B cell (primary cell): ENCODE results near the gene C1orf35. TPM values are rescaled to one million over a fixed set of nuclear protein-coding genes. Genes with fewer than 3 reads are reported as not detected.

ENCODE experiments used
- ATAC-seq: fragments of 200-7000 bp; cut with Tn5 transposase; one replicate; pipeline ENCODE4 v1.10.0; 2021; ENCODE audit warnings: low read depth, mild to moderate bottlenecking, moderate number of reproducible peaks, moderate library complexity
- CTCF ChIA-PET: fragments of 350-600 bp; sonication (Branson Sonifier 250); formaldehyde crosslinking; loops from one replicate; lab custom pipeline; 2021; ENCODE audit warnings: antibody characterized with exemption, inconsistent platforms; lab: Charles Lee
- POLR2A ChIA-PET: fragments of 350-600 bp; sonication (Branson Sonifier 250); formaldehyde crosslinking; loops from one replicate; lab custom pipeline; 2021; ENCODE audit warnings: antibody characterized with exemption; lab: Charles Lee
- DNase-seq: peaks from one replicate; pipeline ENCODE4 v3.0.0; 2013
- H2AFZ ChIP-seq: 2 replicates; pipeline ENCODE4 v1.6.1; 2012; ENCODE audit warnings: mild to moderate bottlenecking, low read depth, low read length; ENCODE audit not compliant: insufficient read depth, poor library complexity, severe bottlenecking
- H3K27ac ChIP-seq, 2 donors: 1 replicate in 1 of 2; 2 replicates in 1 of 2; pipeline ENCODE4 v1.5.1; 2012 to 2013; ENCODE audit warnings: low read length in 2 of 2, mild to moderate bottlenecking in 2 of 2, moderate library complexity in 1 of 2
- H3K27me3 ChIP-seq, 4 experiments: fragments of 200-600 bp in 1 of 4; sonication (generic) in 1 of 4; replicated peaks in 1 of 4; 1 replicate in 2 of 4; 2 replicates in 2 of 4; pipeline versions ENCODE4 v1.6.1 to v1.7.0; 2013 to 2016; ENCODE audit warnings: low read length in 3 of 4, mild to moderate bottlenecking in 2 of 4, mixed read lengths in 1 of 4, moderate library complexity in 1 of 4; ENCODE audit not compliant: insufficient read depth in 4 of 4, control insufficient read depth in 3 of 4; ENCODE audit errors: control extremely low read depth in 1 of 4
- H3K36me3 ChIP-seq, 2 experiments: replicated peaks in 1 of 2; 1 replicate in 1 of 2; 2 replicates in 1 of 2; pipeline versions ENCODE4 v1.6.1 to v1.7.1; 2013; ENCODE audit warnings: low read length in 1 of 2; ENCODE audit not compliant: insufficient read depth in 2 of 2, control insufficient read depth in 1 of 2; ENCODE audit errors: control extremely low read depth in 1 of 2, extremely low read depth in 1 of 2
- H3K4me1 ChIP-seq, 2 donors: fragments of 200-600 bp in 1 of 2; sonication (generic) in 1 of 2; 1 replicate in 1 of 2; 2 replicates in 1 of 2; pipeline versions ENCODE4 v1.5.1 to v1.6.1; 2013 to 2017; ENCODE audit warnings: low read length in 2 of 2; ENCODE audit not compliant: control insufficient read depth in 2 of 2, insufficient read depth in 2 of 2
- H3K4me2 ChIP-seq: replicated peaks from 2 replicates; pipeline ENCODE3; 2012; ENCODE audit warnings: mild to moderate bottlenecking, low read depth, low read length; ENCODE audit not compliant: poor library complexity, severe bottlenecking
- H3K4me3 ChIP-seq, 5 experiments: fragments of 200-600 bp in 1 of 5; sonication (generic) in 1 of 5; 1 replicate in 3 of 5; 2 replicates in 2 of 5; pipeline versions ENCODE4 v1.5.1 to v1.7.0; 2011 to 2016; ENCODE audit warnings: low read length in 4 of 5, mild to moderate bottlenecking in 4 of 5, low read depth in 2 of 5, control low read depth in 1 of 5, moderate library complexity in 1 of 5; ENCODE audit not compliant: insufficient read depth in 1 of 5; ENCODE audit errors: control extremely low read depth in 1 of 5, extremely low read depth in 1 of 5
- H3K79me2 ChIP-seq: fragments of 200-600 bp; sonication (generic); one replicate; pipeline ENCODE4 v1.6.0; 2016; ENCODE audit warnings: low read length; ENCODE audit not compliant: control insufficient read depth, insufficient read depth
- H3K9ac ChIP-seq: fragments of 200-600 bp; sonication (generic); 2 replicates; pipeline ENCODE4 v1.6.1; 2017; ENCODE audit warnings: mild to moderate bottlenecking, low read length, moderate library complexity
- H3K9me3 ChIP-seq, 3 donors: one replicate each; pipeline versions ENCODE4 v1.6.1 to v1.7.1; 2013; ENCODE audit warnings: low read length in 2 of 3; ENCODE audit not compliant: control insufficient read depth in 2 of 3, insufficient read depth in 1 of 3; ENCODE audit errors: control extremely low read depth in 1 of 3
- H4K20me1 ChIP-seq: 2 replicates; pipeline ENCODE4 v1.6.0; 2012; ENCODE audit warnings: mild to moderate bottlenecking, low read length; ENCODE audit not compliant: insufficient read depth, control insufficient read depth, poor library complexity, severe bottlenecking
- H3K27ac Mint-ChIP-seq: one replicate; pipeline ENCODE4 v1.8.0; 2021; ENCODE audit warnings: mixed read lengths
- H3K27me3 Mint-ChIP-seq: one replicate; pipeline ENCODE4 v1.8.0; 2021; ENCODE audit warnings: mixed read lengths
- H3K4me1 Mint-ChIP-seq: one replicate; pipeline ENCODE4 v1.8.0; 2021; ENCODE audit warnings: mixed read lengths
- H3K4me3 Mint-ChIP-seq: one replicate; pipeline ENCODE4 v1.8.0; 2021; ENCODE audit warnings: mixed read lengths
- H3K9me3 Mint-ChIP-seq: one replicate; pipeline ENCODE4 v1.8.0; 2022; ENCODE audit warnings: mixed read lengths; ENCODE audit not compliant: insufficient read depth
- CTCF ChIP-seq: fragments of 200-600 bp; IDR thresholded peaks from one replicate; pipeline ENCODE4 v1.8.0; 2022; ENCODE audit warnings: antibody characterized with exemption, mild to moderate bottlenecking
- EZH2 ChIP-seq: IDR thresholded peaks from 2 replicates; pipeline ENCODE4 v1.6.1; 2012; ENCODE audit warnings: borderline replicate concordance, low read depth, mild to moderate bottlenecking, moderate library complexity, low read length; ENCODE audit not compliant: insufficient read depth, poor library complexity, severe bottlenecking
- WGBS: methylation state at CpG from one replicate; pipeline ENCODE4 v1.1.5; 2013; ENCODE audit warnings: missing lambda C conversion rate; ENCODE audit not compliant: insufficient coverage; 5-methylcytosine and 5-hydroxymethylcytosine counted together
- intact Hi-C: fragments of 100-400 bp; cut with micrococcal nuclease; formaldehyde crosslinking; loops from one replicate; pipeline ENCODE4 v1.10.0; 2022
- polyA minus RNA-seq: library from RNA; depleted of rRNA, polyadenylated mRNA; stranded (reverse); fragments of >200 nt; gene quantifications from 2 replicates; pipeline ENCODE4 v1.2.3, GENCODE V29; 2012
- polyA plus RNA-seq: library from polyadenylated mRNA; depleted of rRNA; stranded (reverse); fragments of >200 nt; gene quantifications from 2 replicates; pipeline ENCODE4 v1.2.3, GENCODE V29; 2012
- total RNA-seq, 2 donors: library from RNA; stranded (reverse); fragments of 120-200 nt in 1 of 2; gene quantifications; 1 replicate in 1 of 2; 2 replicates in 1 of 2; pipeline versions ENCODE4 v1.2.3 to v1.2.4, GENCODE V29; 2013 to 2022

The C1orf35 gene
- total RNA-seq (23.9 and 24.1 TPM in 2 replicates), polyA plus RNA-seq (41.0 and 54.3 TPM in 2 replicates), polyA minus RNA-seq (8.5 and 12.1 TPM in 2 replicates)
- 16.4 TPM for total RNA-seq (2013)

GRCh38 chr1:228102791-228103620 lies at the start of gene C1orf35:
C1orf35 (minus strand) TSS chr1:228103325; CDS start chr1:228103227, 98 bp downstream.
- peaks cover 41% of the 10 kb centered on the region for H4K20me1 ChIP-seq
- peak within 1 kb of the TSS; percentile 48 to 98 (median 89) for H3K4me3 ChIP-seq
- no peak for TF ChIP-seq CTCF
- TF ChIP-seq EZH2 = no peak
- peak; percentile 94 for DNase-seq
- POLR2A ChIA-PET = no interaction called here
- Mint-ChIP-seq H3K27ac (peak within 1 kb of the TSS; percentile 98), H3K4me1 (peaks cover 29% of the 10 kb centered on the region), H3K27me3 (no peaks in the 10 kb centered on the region), H3K9me3 (no peaks in the 10 kb centered on the region), H3K4me3 (peak within 1 kb of the TSS; percentile 99)
- H3K9ac ChIP-seq = peak within 1 kb of the TSS; percentile 96
- no peaks in the 10 kb centered on the region for H3K9me3 ChIP-seq
- no peaks in the 10 kb centered on the region for H3K27me3 ChIP-seq
- CTCF ChIA-PET = no interaction called here
- peaks cover 18 to 28% of the 10 kb centered on the region in 2 donors for H3K4me1 ChIP-seq
- intact Hi-C loops = loop anchor here (1.0 to 10.0 kb wide), 5 partner anchors 21 to 1402 kb away; partner anchors contain the start of genes ARF1, GUK1, IBA57 and NUP133
- under 1% methylated on average over 102 of the region's 104 CpGs for WGBS
- peak; percentile 83 for ATAC-seq
- H3K36me3 ChIP-seq = peaks cover 0 to 44% of the 10 kb centered on the region in 2 experiments
- H3K27ac ChIP-seq = peak within 1 kb of the TSS; percentile 82
- peaks cover 20% of the 10 kb centered on the region for H3K79me2 ChIP-seq
- peak within 1 kb of the TSS; percentile 99 for H2AFZ ChIP-seq
- peak within 1 kb of the TSS; percentile 91 for H3K4me2 ChIP-seq

GRCh38 chr1:228152918-228153258 lies 49.8 kb upstream of the C1orf35 start:
- intact Hi-C loops = no loop called here
- H2AFZ ChIP-seq = no peak overlapping the region
- H3K9ac ChIP-seq = no peak overlapping the region
- ChIA-PET CTCF (no interaction called here), POLR2A (no interaction called here)
- no peak overlapping the region for H3K27ac ChIP-seq
- TF ChIP-seq CTCF (no peak), EZH2 (no peak)
- no CpG with 5 or more reads among the region's 3 CpGs for WGBS
- Mint-ChIP-seq H3K9me3 (no peaks in the 10 kb centered on the region), H3K27me3 (no peaks in the 10 kb centered on the region), H3K27ac (no peak overlapping the region), H3K4me3 (no peak overlapping the region), H3K4me1 (no peaks in the 10 kb centered on the region)
- no peak for ATAC-seq
- H3K4me2 ChIP-seq = no peak overlapping the region
- H4K20me1 ChIP-seq = peaks cover 23% of the 10 kb centered on the region
- no peak overlapping the region for H3K4me3 ChIP-seq
- no peaks in the 10 kb centered on the region for H3K79me2 ChIP-seq
- H3K27me3 ChIP-seq = peaks cover 0 to 14% (median 0%) of the 10 kb centered on the region in 4 experiments
- DNase-seq = no peak
- peaks cover 0 to 2% (median 0%) of the 10 kb centered on the region in 3 donors for H3K9me3 ChIP-seq
- H3K4me1 ChIP-seq = peaks cover 0 to 3% of the 10 kb centered on the region in 2 donors
- peaks cover 0 to 12% of the 10 kb centered on the region in 2 experiments for H3K36me3 ChIP-seq
